Cardiac muscle cell (in vitro differentiated cells and primary cell): ENCODE results near the gene KRTAP8-1. TPM values are rescaled to one million over a fixed set of nuclear protein-coding genes. Genes with fewer than 3 reads are reported as not detected.

Experiments used
- DNase-seq, 2 donors: peaks; one replicate each; pipeline versions ENCODE4 v3.0.0 to v3.0.0-alpha.2; 2010 to 2017; ENCODE audit warnings: low read depth in 1 of 2, low spot score in 1 of 2
- H3K27ac ChIP-seq: fragments of 200-600 bp; sonication (generic); 2 replicates; pipeline ENCODE4 v1.5.1; 2016
- H3K27me3 ChIP-seq: fragments of 200-600 bp; sonication (generic); 2 replicates; pipeline ENCODE4 v1.6.0; 2016; ENCODE audit warnings: control low read depth
- H3K36me3 ChIP-seq: fragments of 200-600 bp; sonication (generic); 2 replicates; pipeline ENCODE4 v1.5.1; 2016; ENCODE audit warnings: control low read depth
- H3K4me1 ChIP-seq: fragments of 200-600 bp; sonication (generic); 2 replicates; pipeline ENCODE4 v1.8.1; 2017; ENCODE audit warnings: low read depth, mild to moderate bottlenecking, mixed run types
- H3K4me3 ChIP-seq: fragments of 200-600 bp; sonication (generic); 2 replicates; pipeline ENCODE4 v1.5.1; 2016; ENCODE audit warnings: mild to moderate bottlenecking
- H3K9me3 ChIP-seq: fragments of 200-600 bp; sonication (generic); 2 replicates; pipeline ENCODE4 v1.5.1; 2017; ENCODE audit warnings: low read depth, mild to moderate bottlenecking, control low read depth
- polyA plus RNA-seq: library from polyadenylated mRNA; unstranded; fragments of >200 nt; fragmentation: Nextera tagmentation; extraction: Ambion mirVana; gene quantifications from 2 replicates; pipeline ENCODE4 v1.2.1, GENCODE V29; 2016
- total RNA-seq: library from RNA; depleted of rRNA; stranded (reverse); fragments of >200 nt; gene quantifications from 2 replicates; pipeline ENCODE4 v1.2.3, GENCODE V29; 2016
- TF ChIP-seq, protein P1 (sequence below): IDR thresholded peaks from 2 replicates; pipeline ENCODE4 v1.5.1; 2012; ENCODE audit warnings: low read depth, mild to moderate bottlenecking, low read length

KRTAP8-1 gene
- total and polyA plus RNA-seq, 2 experiments from 2014 or later, result not detected

DNA sequence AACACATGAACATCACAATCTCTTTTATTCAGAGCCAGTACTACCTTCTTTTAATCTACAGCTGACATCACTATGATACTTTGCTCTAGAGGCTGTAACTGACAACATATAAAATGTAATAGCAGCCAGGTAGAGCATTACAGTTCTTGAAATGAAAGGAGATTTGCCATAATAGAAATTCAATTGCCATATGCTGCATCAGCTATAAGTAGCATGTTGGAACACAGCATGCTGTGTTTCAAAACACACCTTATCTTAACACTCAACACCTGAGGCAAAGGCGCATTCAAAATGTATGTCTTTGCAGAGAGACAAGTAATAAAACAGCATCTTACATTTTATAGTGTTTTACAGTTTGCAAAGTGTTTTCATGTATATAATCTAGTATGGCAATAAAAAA, 33.8 kb downstream of the KRTAP8-1 start:
- TF ChIP-seq, protein P1, sequence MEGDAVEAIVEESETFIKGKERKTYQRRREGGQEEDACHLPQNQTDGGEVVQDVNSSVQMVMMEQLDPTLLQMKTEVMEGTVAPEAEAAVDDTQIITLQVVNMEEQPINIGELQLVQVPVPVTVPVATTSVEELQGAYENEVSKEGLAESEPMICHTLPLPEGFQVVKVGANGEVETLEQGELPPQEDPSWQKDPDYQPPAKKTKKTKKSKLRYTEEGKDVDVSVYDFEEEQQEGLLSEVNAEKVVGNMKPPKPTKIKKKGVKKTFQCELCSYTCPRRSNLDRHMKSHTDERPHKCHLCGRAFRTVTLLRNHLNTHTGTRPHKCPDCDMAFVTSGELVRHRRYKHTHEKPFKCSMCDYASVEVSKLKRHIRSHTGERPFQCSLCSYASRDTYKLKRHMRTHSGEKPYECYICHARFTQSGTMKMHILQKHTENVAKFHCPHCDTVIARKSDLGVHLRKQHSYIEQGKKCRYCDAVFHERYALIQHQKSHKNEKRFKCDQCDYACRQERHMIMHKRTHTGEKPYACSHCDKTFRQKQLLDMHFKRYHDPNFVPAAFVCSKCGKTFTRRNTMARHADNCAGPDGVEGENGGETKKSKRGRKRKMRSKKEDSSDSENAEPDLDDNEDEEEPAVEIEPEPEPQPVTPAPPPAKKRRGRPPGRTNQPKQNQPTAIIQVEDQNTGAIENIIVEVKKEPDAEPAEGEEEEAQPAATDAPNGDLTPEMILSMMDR, result no peak

DNA sequence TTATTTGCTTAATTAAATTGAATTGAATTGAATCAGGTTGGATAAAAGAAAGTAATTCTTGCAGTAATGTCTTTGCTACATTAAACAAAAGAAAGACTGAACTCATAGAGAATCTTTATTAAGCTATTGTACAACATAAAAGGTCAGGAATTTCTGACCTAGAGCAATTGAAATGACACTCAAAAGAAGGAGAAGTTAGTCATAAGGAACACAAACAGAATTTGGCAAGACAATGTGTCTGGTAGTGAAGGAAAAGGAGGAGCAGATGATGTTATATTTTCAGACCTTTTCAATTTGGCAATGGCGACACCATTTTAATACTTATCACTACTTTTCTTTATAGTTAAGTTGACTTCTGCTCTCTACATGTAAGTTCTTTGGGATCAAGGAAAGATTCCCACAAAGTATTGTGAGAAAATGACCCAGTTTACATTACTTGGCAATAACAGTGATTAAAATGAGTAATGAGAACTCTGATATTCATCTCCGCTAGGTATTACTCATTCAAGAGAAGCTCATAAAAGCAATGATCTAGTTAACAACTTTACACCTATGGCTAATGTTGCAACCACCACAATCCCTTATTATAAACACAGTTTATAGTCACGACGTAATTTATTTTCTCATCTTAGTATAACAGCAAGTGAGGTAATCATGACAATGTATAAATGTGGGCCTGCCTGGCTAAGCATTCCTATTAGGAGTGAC, 43.2 kb downstream of the KRTAP8-1 start:
- TF ChIP-seq, protein P1, result no peak
- H3K36me3 ChIP-seq, result no peaks in the 10 kb centered on the region
- DNase-seq, result no peak
- no peak overlapping the region for H3K4me3 ChIP-seq
- H3K27me3 ChIP-seq, result no peaks in the 10 kb centered on the region
- H3K4me1 ChIP-seq, result no peaks in the 10 kb centered on the region
- no peak overlapping the region for H3K27ac ChIP-seq
- H3K9me3 ChIP-seq, result no peaks in the 10 kb centered on the region

More for the DNA sequence above, 33.8 kb downstream of the KRTAP8-1 start:
- H3K27me3 ChIP-seq, result no peaks in the 10 kb centered on the region
- no peaks in the 10 kb centered on the region for H3K9me3 ChIP-seq
- no peak overlapping the region for H3K4me3 ChIP-seq
- no peaks in the 10 kb centered on the region for H3K36me3 ChIP-seq
- no peak for DNase-seq
- no peak overlapping the region for H3K27ac ChIP-seq
- no peaks in the 10 kb centered on the region for H3K4me1 ChIP-seq

Other genes starting within 250 kb of the KRTAP8-1 start
- gene KRTAP22-2, start 222.9 kb downstream of the KRTAP8-1 start, total RNA-seq, result not detected in 2 replicates
- gene KRTAP22-2, start 222.9 kb downstream of the KRTAP8-1 start, polyA plus RNA-seq, result not detected in 2 replicates
- gene KRTAP6-3, start 220.8 kb downstream of the KRTAP8-1 start, total RNA-seq, result not detected in 2 replicates
- gene KRTAP6-3, start 220.8 kb downstream of the KRTAP8-1 start, polyA plus RNA-seq, result not detected in 2 replicates
- not detected in 2 replicates for gene KRTAP6-2, start 214.4 kb downstream of the KRTAP8-1 start, total RNA-seq
- not detected in 2 replicates for gene KRTAP6-2, start 214.4 kb downstream of the KRTAP8-1 start, polyA plus RNA-seq
- not detected in 2 replicates for gene KRTAP22-1, start 212.2 kb downstream of the KRTAP8-1 start, total RNA-seq
- not detected in 2 replicates for gene KRTAP22-1, start 212.2 kb downstream of the KRTAP8-1 start, polyA plus RNA-seq
- not detected in 2 replicates for gene KRTAP6-1, start 199.3 kb downstream of the KRTAP8-1 start, total RNA-seq
- not detected in 2 replicates for gene KRTAP6-1, start 199.3 kb downstream of the KRTAP8-1 start, polyA plus RNA-seq
- not detected in 2 replicates for gene KRTAP20-1, start 196.8 kb downstream of the KRTAP8-1 start, total RNA-seq
- not detected in 2 replicates for gene KRTAP20-1, start 196.8 kb downstream of the KRTAP8-1 start, polyA plus RNA-seq
- gene KRTAP20-4, start 192.6 kb downstream of the KRTAP8-1 start, total RNA-seq, result not detected in 2 replicates
- not detected in 2 replicates for gene KRTAP20-4, start 192.6 kb downstream of the KRTAP8-1 start, polyA plus RNA-seq
- gene KRTAP20-2, start 178.1 kb downstream of the KRTAP8-1 start, total RNA-seq, result not detected in 2 replicates
- gene KRTAP20-2, start 178.1 kb downstream of the KRTAP8-1 start, polyA plus RNA-seq, result not detected in 2 replicates
- not detected in 2 replicates for gene KRTAP20-3, start 170.4 kb downstream of the KRTAP8-1 start, total RNA-seq
- gene KRTAP20-3, start 170.4 kb downstream of the KRTAP8-1 start, polyA plus RNA-seq, result not detected in 2 replicates
- not detected in 2 replicates for gene KRTAP21-3, start 94.5 kb downstream of the KRTAP8-1 start, total RNA-seq
- not detected in 2 replicates for gene KRTAP21-3, start 94.5 kb downstream of the KRTAP8-1 start, polyA plus RNA-seq
- gene KRTAP21-2, start 66.0 kb downstream of the KRTAP8-1 start, total RNA-seq, result not detected in 2 replicates
- not detected in 2 replicates for gene KRTAP21-2, start 66.0 kb downstream of the KRTAP8-1 start, polyA plus RNA-seq
- gene KRTAP21-1, start 57.8 kb downstream of the KRTAP8-1 start, total RNA-seq, result not detected in 2 replicates
- not detected in 2 replicates for gene KRTAP21-1, start 57.8 kb downstream of the KRTAP8-1 start, polyA plus RNA-seq
- not detected in 2 replicates for gene KRTAP7-1, start 16.5 kb upstream of the KRTAP8-1 start, total RNA-seq
- gene KRTAP7-1, start 16.5 kb upstream of the KRTAP8-1 start, polyA plus RNA-seq, result not detected in 2 replicates
- not detected in 2 replicates for gene KRTAP11-1, start 68.3 kb upstream of the KRTAP8-1 start, total RNA-seq
- not detected in 2 replicates for gene KRTAP11-1, start 68.3 kb upstream of the KRTAP8-1 start, polyA plus RNA-seq
- gene KRTAP19-8, start 225.2 kb upstream of the KRTAP8-1 start, total RNA-seq, result not detected in 2 replicates
- not detected in 2 replicates for gene KRTAP19-8, start 225.2 kb upstream of the KRTAP8-1 start, polyA plus RNA-seq